MM.1S (cell line): ENCODE data around the gene PRPH2.
A peak's percentile ranks its signal among the peaks of the same experiment; 100 is the strongest.

Source experiments
- DNase-seq: peaks from one replicate; pipeline ENCODE4 v3.0.0-alpha.2; 2015
- H2AFZ ChIP-seq: fragments of 300-600 bp; sonication (generic); 2 replicates; pipeline ENCODE4 v1.6.0; 2016; ENCODE audit warnings: antibody characterized with exemption, low read length
- H3F3A ChIP-seq: fragments of 300-600 bp; sonication (generic); 2 replicates; pipeline ENCODE4 v1.6.1; 2016; ENCODE audit warnings: mild to moderate bottlenecking, antibody characterized with exemption, low read length, moderate library complexity, mixed read lengths; ENCODE audit not compliant: insufficient read depth
- H3K27ac ChIP-seq: fragments of 300-600 bp; sonication (generic); 2 replicates; pipeline ENCODE4 v1.5.1; 2016; ENCODE audit warnings: mild to moderate bottlenecking, low read length
- H3K27me3 ChIP-seq: fragments of 300-600 bp; sonication (generic); replicated peaks from 2 replicates; pipeline ENCODE4 v1.6.0; 2016; ENCODE audit warnings: low read length; ENCODE audit not compliant: insufficient read depth
- H3K36me3 ChIP-seq: fragments of 300-600 bp; sonication (generic); replicated peaks from 2 replicates; pipeline ENCODE4 v1.6.1; 2016; ENCODE audit warnings: mild to moderate bottlenecking, low read length, mixed read lengths; ENCODE audit not compliant: insufficient read depth
- H3K4me1 ChIP-seq: fragments of 300-600 bp; sonication (generic); 2 replicates; pipeline ENCODE4 v1.6.1; 2016; ENCODE audit warnings: low read length, mixed read lengths
- H3K4me2 ChIP-seq: fragments of 300-600 bp; sonication (generic); 2 replicates; pipeline ENCODE4 v1.6.0; 2016; ENCODE audit warnings: low read depth, low read length
- H3K4me3 ChIP-seq: fragments of 300-600 bp; sonication (generic); 2 replicates; pipeline ENCODE4 v1.5.1; 2016; ENCODE audit warnings: low read length, mixed read lengths
- H3K79me2 ChIP-seq: fragments of 300-600 bp; sonication (generic); 2 replicates; pipeline ENCODE4 v1.6.1; 2016; ENCODE audit warnings: mixed run types, low read length, mixed read lengths
- H3K9ac ChIP-seq: fragments of 300-600 bp; sonication (generic); 2 replicates; pipeline ENCODE4 v1.6.1; 2016; ENCODE audit warnings: low read length, mixed read lengths
- H3K9me2 ChIP-seq: fragments of 300-600 bp; sonication (generic); replicated peaks from 2 replicates; pipeline ENCODE4 v1.6.1; 2016; ENCODE audit warnings: mild to moderate bottlenecking, low read length, mixed read lengths; ENCODE audit not compliant: insufficient read depth
- H3K9me3 ChIP-seq: fragments of 300-600 bp; sonication (generic); replicated peaks from 2 replicates; pipeline ENCODE4 v1.6.1; 2016; ENCODE audit warnings: mild to moderate bottlenecking, low read length, mixed read lengths; ENCODE audit not compliant: insufficient read depth
- H4K20me1 ChIP-seq: fragments of 300-600 bp; sonication (generic); 2 replicates; pipeline ENCODE4 v1.6.1; 2016; ENCODE audit warnings: mild to moderate bottlenecking, low read length, moderate library complexity, mixed read lengths; ENCODE audit not compliant: insufficient read depth
- CTCF ChIP-seq: fragments of 300-600 bp; sonication (generic); IDR thresholded peaks from 2 replicates; pipeline ENCODE4 v1.5.1; 2016; ENCODE audit warnings: antibody characterized with exemption, low read length, mixed read lengths
- EZH2 ChIP-seq: fragments of 300-600 bp; sonication (generic); optimal IDR thresholded peaks from 2 replicates; pipeline ENCODE3; 2017; ENCODE audit warnings: low read depth, mild to moderate bottlenecking, antibody characterized with exemption, low read length, mixed read lengths
- EZH2phosphoT487 ChIP-seq: fragments of 300-600 bp; sonication (generic); IDR thresholded peaks from 2 replicates; pipeline ENCODE4 v1.6.1; 2018; ENCODE audit warnings: antibody characterized with exemption, low read length

The PRPH2 gene

GRCh38 chr6:42746463-42747391 is 24.3 kb upstream of the PRPH2 start:
- Histone ChIP-seq H3K4me3 (peak overlapping the region; percentile 65), H2AFZ (peak overlapping the region; percentile 67), H3K4me2 (peak overlapping the region; percentile 65), H4K20me1 (no peaks in the 10 kb centered on the region), H3K36me3 (no peaks in the 10 kb centered on the region), H3K9ac (peak overlapping the region; percentile 68), H3K4me1 (no peaks in the 10 kb centered on the region), H3K9me2 (no peaks in the 10 kb centered on the region), H3K27ac (peak overlapping the region; percentile 86), H3K9me3 (no peaks in the 10 kb centered on the region), H3F3A (peaks cover 14% of the 10 kb centered on the region), H3K79me2 (peaks cover 28% of the 10 kb centered on the region), H3K27me3 (no peaks in the 10 kb centered on the region)
- no peak for TF ChIP-seq EZH2phosphoT487
- TF ChIP-seq CTCF: no peak
- TF ChIP-seq EZH2: no peak
- DNase-seq: peak; percentile 78

GRCh38 chr6:42745640-42746462 is 23.5 kb upstream of the PRPH2 start, which contains the start of gene TBCC:
Gene TBCC (minus strand): TSS chr6:42746103. CDS start chr6:42746073, 30 bp downstream.
- no peaks in the 10 kb centered on the region for H3K4me1 ChIP-seq
- no peaks in the 10 kb centered on the region for H3K9me3 ChIP-seq
- H4K20me1 ChIP-seq: no peaks in the 10 kb centered on the region
- H3K4me2 ChIP-seq: peak within 1 kb of the TSS; percentile 92
- peaks cover 28% of the 10 kb centered on the region for H3K79me2 ChIP-seq
- H3K9me2 ChIP-seq: no peaks in the 10 kb centered on the region
- peaks cover 14% of the 10 kb centered on the region for H3F3A ChIP-seq
- peak within 1 kb of the TSS; percentile 86 for H3K27ac ChIP-seq
- H3K36me3 ChIP-seq: no peaks in the 10 kb centered on the region
- peak within 1 kb of the TSS; percentile 98 for H3K9ac ChIP-seq
- peak within 1 kb of the TSS; percentile 67 for H2AFZ ChIP-seq
- peak within 1 kb of the TSS; percentile 90 for H3K4me3 ChIP-seq
- H3K27me3 ChIP-seq: no peaks in the 10 kb centered on the region
- TF ChIP-seq EZH2 (no peak), EZH2phosphoT487 (no peak), CTCF (no peak)
- DNase-seq: peak; percentile 97

- Histone ChIP-seq H3K4me2 (peak overlapping the region; percentile 92), H3K9me3 (no peaks in the 10 kb centered on the region), H3K79me2 (peaks cover 28% of the 10 kb centered on the region), H2AFZ (no peak overlapping the region), H4K20me1 (no peaks in the 10 kb centered on the region), H3F3A (peaks cover 14% of the 10 kb centered on the region), H3K9ac (peak overlapping the region; percentile 98), H3K4me3 (peak overlapping the region; percentile 90), H3K27me3 (no peaks in the 10 kb centered on the region), H3K27ac (peak overlapping the region; percentile 79; the same call in 1 of the 2 replicates), H3K36me3 (no peaks in the 10 kb centered on the region), H3K4me1 (no peaks in the 10 kb centered on the region), H3K9me2 (no peaks in the 10 kb centered on the region)
- no peak for TF ChIP-seq CTCF
- TF ChIP-seq EZH2: no peak
- TF ChIP-seq EZH2phosphoT487: no peak
- DNase-seq: peak; percentile 50
Measured at GRCh38 chr6:42745083-42745639, 22.8 kb upstream of the PRPH2 start.
